ENCODE results near the gene PARD3.
"Not testable (repeated sequence)": the region's sequence is repeated elsewhere in the genome, so short reads cannot be mapped to it uniquely, and the experiment has no call there.

The PARD3 gene

GRCh38 chr10:34074051-34074450, 741.0 kb downstream of the PARD3 start:
- DNase-seq (ENCODE audit: low read depth): no peak

GRCh38 chr10:34067741-34068140, 747.4 kb downstream of the PARD3 start:
- DNase-seq (ENCODE audit: low read depth): not testable (repeated sequence)

GRCh38 chr10:34063592-34063991, 751.5 kb downstream of the PARD3 start:
- no peak for DNase-seq (ENCODE audit: low read depth)

DNA sequence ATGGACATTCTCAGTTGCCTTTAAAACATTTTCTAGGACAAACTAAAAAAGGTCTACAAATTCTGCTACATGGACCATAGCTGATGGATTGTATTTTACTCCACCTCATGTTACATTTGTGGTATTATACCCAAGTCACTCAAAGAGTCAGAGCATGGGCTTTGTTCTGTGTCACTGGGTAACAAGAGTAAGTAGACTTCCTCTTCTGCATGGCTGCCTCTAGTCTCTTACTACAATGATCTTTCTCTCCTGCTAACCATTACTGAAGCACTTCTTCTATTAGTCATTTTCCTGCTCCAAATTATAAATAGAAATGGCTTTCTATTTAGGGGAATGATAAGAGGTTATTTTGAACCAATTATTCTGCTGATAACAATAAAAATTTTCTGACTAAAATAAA, 753.3 kb downstream of the PARD3 start:
- no peak for DNase-seq (ENCODE audit: low read depth)

All from stimulated activated CD8-positive, alpha-beta memory T cell treated with anti-CD3 and anti-CD28 coated beads, Interleukin-15, amount 100 ng/mL, for 24 hours (primary cell).